Neural crest cell (in vitro differentiated cells): ENCODE measurements around the gene TRIML2. TPM values are rescaled to one million over a fixed set of nuclear protein-coding genes. Genes with fewer than 3 reads are reported as not detected.

Experiments used
- DNase-seq: peaks from one replicate; pipeline ENCODE4 v3.0.0; 2021; ENCODE audit warnings: low read depth, mixed read lengths, low spot score
- H3K27ac Mint-ChIP-seq: one replicate; pipeline ENCODE4 v1.8.0; 2021; ENCODE audit warnings: mild to moderate bottlenecking, mixed read lengths; ENCODE audit not compliant: unreplicated experiment
- H3K27me3 Mint-ChIP-seq: 2 replicates; pipeline ENCODE4 v1.8.0; 2021; ENCODE audit warnings: low read depth, mild to moderate bottlenecking, mixed read lengths
- H3K36me3 Mint-ChIP-seq: 2 replicates; pipeline ENCODE4 v1.8.0; 2021; ENCODE audit warnings: low read depth, mild to moderate bottlenecking, mixed read lengths
- H3K4me1 Mint-ChIP-seq: 2 replicates; pipeline ENCODE4 v1.8.0; 2021; ENCODE audit warnings: mixed read lengths
- H3K4me3 Mint-ChIP-seq: one replicate; pipeline ENCODE4 v1.8.0; 2021; ENCODE audit warnings: mild to moderate bottlenecking, mixed read lengths
- H3K9me3 Mint-ChIP-seq: 2 replicates; pipeline ENCODE4 v1.8.0; 2021; ENCODE audit warnings: mixed read lengths
- CTCF ChIP-seq: fragments of 200-600 bp; sonication (generic); conservative IDR thresholded peaks from 2 replicates; pipeline ENCODE4 v1.5.0; 2021; ENCODE audit warnings: antibody characterized with exemption, mild to moderate bottlenecking
- long read RNA-seq: library from polyadenylated mRNA; unstranded; transcript quantifications from one replicate; pipeline ENCODE4 v2.0.0, GENCODE V29; 2020
- total RNA-seq: library from RNA; stranded (reverse); gene quantifications from 2 replicates; pipeline ENCODE4 v1.2.1, GENCODE V29; 2021

The TRIML2 gene
- not detected in 2 replicates for total RNA-seq
- long read RNA-seq = 0 reads

- Mint-ChIP-seq H3K4me3 (no peak within 1 kb of the TSS), H3K4me1 (peaks cover 10% of the 10 kb centered on the region), H3K36me3 (peaks cover 6% of the 10 kb centered on the region), H3K9me3 (peaks cover 10% of the 10 kb centered on the region), H3K27ac (no peak within 1 kb of the TSS), H3K27me3 (no peaks in the 10 kb centered on the region)
- DNase-seq = no peak
- TF ChIP-seq CTCF = no peak
Observed at GRCh38 chr4:188109157-188109755, at the start of gene TRIML2. TRIML2 (minus strand) TSS chr4:188109603; CDS start chr4:188105368, 4,235 bp downstream.

- DNase-seq = no peak
- H3K4me1 Mint-ChIP-seq = no peaks in the 10 kb centered on the region
- H3K9me3 Mint-ChIP-seq = peaks cover 3% of the 10 kb centered on the region
- no peak for TF ChIP-seq CTCF
- H3K36me3 Mint-ChIP-seq = peaks cover 6% of the 10 kb centered on the region
- H3K4me3 Mint-ChIP-seq = no peak overlapping the region
- H3K27ac Mint-ChIP-seq = no peak overlapping the region
- H3K27me3 Mint-ChIP-seq = no peaks in the 10 kb centered on the region
Observed at GRCh38 chr4:188158336-188158735, 48.9 kb upstream of the TRIML2 start.

GRCh38 chr4:188154668-188155405, 45.4 kb upstream of the TRIML2 start:
- DNase-seq = no peak
- H3K27ac Mint-ChIP-seq = no peak overlapping the region
- TF ChIP-seq CTCF = no peak
- no peaks in the 10 kb centered on the region for H3K4me1 Mint-ChIP-seq
- peaks cover 3% of the 10 kb centered on the region for H3K9me3 Mint-ChIP-seq
- no peaks in the 10 kb centered on the region for H3K27me3 Mint-ChIP-seq
- H3K36me3 Mint-ChIP-seq = peaks cover 6% of the 10 kb centered on the region
- H3K4me3 Mint-ChIP-seq = no peak overlapping the region

- DNase-seq = no peak
- Mint-ChIP-seq H3K4me1 (no peaks in the 10 kb centered on the region), H3K4me3 (no peak overlapping the region)
Observed at GRCh38 chr4:188147776-188148175, 38.4 kb upstream of the TRIML2 start.

GRCh38 chr4:188147176-188147575, 37.8 kb upstream of the TRIML2 start:
- no peak for DNase-seq
- Mint-ChIP-seq H3K27me3 (no peaks in the 10 kb centered on the region), H3K27ac (no peak overlapping the region), H3K4me1 (no peaks in the 10 kb centered on the region), H3K4me3 (no peak overlapping the region), H3K36me3 (peaks cover 4% of the 10 kb centered on the region), H3K9me3 (peaks cover 4% of the 10 kb centered on the region)
- TF ChIP-seq CTCF = no peak

More at GRCh38 chr4:188147776-188148175, 38.4 kb upstream of the TRIML2 start:
- peaks cover 4% of the 10 kb centered on the region for H3K36me3 Mint-ChIP-seq
- TF ChIP-seq CTCF = no peak
- no peaks in the 10 kb centered on the region for H3K27me3 Mint-ChIP-seq
- peaks cover 4% of the 10 kb centered on the region for H3K9me3 Mint-ChIP-seq
- H3K27ac Mint-ChIP-seq = no peak overlapping the region
